ENCODE results near the gene VPS54.
A peak's percentile ranks its signal among the peaks of the same experiment; 100 is the strongest.

VPS54 gene, protein sequence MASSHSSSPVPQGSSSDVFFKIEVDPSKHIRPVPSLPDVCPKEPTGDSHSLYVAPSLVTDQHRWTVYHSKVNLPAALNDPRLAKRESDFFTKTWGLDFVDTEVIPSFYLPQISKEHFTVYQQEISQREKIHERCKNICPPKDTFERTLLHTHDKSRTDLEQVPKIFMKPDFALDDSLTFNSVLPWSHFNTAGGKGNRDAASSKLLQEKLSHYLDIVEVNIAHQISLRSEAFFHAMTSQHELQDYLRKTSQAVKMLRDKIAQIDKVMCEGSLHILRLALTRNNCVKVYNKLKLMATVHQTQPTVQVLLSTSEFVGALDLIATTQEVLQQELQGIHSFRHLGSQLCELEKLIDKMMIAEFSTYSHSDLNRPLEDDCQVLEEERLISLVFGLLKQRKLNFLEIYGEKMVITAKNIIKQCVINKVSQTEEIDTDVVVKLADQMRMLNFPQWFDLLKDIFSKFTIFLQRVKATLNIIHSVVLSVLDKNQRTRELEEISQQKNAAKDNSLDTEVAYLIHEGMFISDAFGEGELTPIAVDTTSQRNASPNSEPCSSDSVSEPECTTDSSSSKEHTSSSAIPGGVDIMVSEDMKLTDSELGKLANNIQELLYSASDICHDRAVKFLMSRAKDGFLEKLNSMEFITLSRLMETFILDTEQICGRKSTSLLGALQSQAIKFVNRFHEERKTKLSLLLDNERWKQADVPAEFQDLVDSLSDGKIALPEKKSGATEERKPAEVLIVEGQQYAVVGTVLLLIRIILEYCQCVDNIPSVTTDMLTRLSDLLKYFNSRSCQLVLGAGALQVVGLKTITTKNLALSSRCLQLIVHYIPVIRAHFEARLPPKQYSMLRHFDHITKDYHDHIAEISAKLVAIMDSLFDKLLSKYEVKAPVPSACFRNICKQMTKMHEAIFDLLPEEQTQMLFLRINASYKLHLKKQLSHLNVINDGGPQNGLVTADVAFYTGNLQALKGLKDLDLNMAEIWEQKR

DNA sequence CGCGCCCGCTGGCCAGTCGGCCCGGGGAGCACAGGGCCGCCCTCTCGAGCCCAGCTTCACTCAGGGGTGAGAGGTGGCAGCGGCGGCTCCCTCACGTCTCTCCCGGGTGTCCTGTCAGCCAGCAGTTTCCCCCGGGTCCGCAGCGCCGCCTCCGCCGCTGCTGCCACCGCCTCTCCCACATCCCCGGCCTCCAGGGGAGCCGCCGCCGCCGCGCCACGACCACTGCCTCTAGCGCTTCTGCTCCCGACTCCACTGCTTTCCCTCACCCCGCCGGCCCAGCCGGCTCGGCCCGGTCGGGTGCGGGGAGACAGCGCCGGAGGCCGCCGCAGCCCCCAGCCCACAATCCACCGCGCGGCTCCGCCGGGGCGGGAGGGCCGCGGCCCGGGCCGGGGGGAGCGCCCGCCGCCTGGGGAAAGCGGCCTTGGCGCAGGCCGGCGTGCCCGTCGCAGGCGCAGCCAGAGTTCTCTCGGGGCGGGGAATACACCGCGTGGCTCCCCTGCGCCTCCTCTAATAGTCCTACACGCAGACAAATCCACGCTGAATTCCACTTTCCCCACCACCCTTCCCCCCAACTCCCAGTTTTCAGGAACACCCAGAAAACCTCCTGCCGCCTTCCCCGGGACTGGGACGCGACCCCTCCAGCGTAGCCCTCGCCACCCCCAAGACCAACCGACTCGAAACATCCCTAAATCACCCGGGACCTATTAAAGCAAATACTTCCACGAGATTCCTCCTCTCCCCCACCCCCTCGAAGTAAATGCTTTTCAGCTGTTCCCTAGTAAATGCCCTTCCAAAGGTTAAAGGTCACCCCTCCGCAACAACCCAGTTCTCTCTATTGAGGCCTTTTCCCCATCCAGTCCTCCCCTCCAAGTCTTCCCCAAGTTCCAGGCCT lies at the start of gene VPS54:
TSS of gene VPS54 (minus strand) at position 346 of the 892 bp plus-strand sequence. CDS start 35,429 bp downstream, outside the sequence.
- peak; percentile 37 for DNase-seq

DNA sequence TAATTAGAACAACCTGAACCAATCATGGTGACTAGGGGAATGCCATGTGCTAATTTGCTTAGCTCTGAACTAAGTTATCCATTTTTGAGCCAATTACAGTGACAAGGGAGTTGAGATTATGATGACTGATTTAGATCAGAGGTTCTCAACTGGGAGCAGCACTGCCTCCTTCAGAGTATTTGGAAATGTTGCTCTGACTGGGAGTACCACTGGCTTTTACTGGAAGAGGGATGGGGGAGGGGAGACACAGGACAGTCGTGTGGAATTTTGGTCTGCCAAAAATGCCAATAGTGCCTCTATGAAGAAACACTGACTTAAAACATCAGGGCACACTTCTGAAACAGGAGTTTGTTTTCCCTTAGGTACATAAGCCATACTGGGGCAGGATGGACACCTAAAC lies 48.1 kb upstream of the VPS54 start:
- DNase-seq, result no peak

DNA sequence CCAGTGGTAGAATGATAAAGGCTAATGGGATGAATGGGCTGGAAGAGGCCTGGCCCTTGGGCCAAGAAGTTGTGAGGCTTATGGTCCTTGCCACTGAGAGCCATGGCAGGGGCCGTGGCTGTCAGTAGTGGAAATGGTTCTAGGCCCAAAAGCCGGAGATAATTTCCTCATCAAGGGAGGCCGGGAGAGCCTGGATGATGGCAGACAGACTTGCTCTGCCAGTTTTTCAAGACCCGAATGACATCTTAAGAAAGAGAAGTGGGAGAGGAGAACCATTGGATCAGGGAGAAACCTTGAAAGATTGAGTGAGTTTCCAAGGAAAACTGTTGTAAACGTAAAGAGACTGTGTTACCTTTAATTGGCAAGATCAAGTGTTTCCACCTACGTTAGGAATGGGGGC lies 46.3 kb upstream of the VPS54 start:
- no peak for DNase-seq

DNA sequence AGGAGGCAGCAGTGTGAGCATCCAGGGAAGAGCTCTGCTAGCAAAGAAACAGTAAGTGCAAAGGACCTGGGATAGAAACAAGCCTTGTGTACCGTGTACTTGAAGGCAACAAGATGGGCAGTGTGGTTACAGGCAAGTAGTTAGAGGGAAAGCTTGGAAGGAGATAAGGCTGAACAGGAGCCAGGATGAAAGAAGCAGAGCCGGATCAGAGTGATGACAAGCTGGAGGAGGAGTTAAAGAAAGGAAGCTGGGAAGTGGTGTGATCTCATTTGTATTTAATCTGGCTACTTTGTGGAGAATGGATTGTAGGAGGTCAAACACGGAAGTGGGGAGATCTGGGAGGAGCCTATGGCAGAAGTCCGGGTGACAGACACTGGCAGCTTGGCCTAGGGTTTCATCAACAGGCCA lies 44.7 kb upstream of the VPS54 start:
- no peak for DNase-seq

DNA sequence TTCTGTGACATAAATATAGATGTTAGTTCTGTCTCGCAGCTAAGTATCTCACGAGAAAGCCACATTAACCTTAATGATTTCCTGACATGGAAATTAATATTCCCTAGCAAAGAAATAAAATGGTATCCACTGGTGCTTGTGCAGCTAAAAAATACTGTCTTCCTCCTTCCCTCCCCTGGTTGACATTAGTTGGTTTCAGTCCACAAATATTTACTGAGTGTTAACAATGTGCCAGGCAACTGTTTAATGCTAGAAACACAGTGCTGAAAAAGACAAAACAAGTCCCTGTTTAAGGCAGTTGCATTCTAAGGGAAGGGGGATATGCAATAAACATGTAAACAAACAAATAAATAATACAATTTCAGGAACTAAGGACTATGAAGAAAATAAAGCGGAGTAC lies 44.2 kb upstream of the VPS54 start:
- no peak for DNase-seq

DNA sequence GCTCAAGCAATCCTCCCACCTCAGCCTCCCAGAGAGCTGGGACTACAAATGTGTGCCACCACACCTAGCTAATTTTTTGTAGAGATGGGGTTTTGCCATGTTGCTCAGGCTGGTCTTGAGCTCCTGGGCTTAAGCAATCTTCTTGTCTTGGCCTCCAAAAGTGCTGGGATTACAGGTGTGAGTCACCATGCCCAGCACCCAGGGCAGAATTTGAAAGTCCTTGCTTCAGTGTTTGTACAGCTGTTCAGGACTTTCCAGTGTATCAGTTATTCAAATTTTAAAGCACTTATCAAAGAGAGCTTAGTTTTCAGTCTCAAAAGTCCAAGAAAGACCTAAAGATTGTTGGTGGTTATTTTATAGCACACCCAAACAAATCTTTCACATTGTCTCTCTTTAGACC lies 43.6 kb upstream of the VPS54 start:
- DNase-seq, result no peak

DNA sequence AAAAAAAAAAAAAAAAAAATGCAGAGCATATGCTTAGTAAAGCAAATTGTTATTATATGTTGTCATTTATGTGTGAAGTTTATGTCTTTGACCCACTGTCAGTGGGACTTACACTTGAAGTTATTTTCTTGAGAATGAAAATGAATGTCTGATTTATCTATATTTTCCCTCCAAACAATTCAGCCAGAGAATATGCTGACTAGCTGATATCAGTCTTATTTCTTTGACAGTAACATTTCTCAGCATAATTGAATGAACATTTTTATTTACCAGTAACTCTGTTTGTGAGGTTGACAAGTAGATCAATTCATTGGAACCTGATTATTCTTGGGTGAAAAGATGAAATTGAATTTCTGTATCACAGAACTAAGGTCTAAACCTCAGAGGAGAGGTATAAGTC lies 40.0 kb upstream of the VPS54 start:
- DNase-seq, result no peak

DNA sequence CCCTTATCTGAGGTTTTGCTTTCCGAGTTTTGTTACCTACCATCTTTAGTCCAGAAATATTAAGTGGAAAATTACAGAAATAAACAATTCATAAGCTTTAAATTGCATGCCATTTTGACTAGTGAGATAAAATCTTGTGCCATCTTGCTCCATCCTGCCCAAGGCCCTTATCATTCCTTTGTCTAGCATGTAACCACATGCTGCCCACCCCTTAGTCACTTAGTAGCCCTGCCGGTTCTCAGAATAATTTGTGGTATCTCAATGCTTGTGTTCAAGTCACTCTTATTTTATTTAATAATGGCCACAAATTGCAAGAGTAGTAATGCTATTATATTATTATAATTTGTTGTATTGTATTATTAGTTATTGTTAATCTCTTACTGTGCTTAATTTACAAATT lies 36.8 kb upstream of the VPS54 start:
- no peak for DNase-seq

DNA sequence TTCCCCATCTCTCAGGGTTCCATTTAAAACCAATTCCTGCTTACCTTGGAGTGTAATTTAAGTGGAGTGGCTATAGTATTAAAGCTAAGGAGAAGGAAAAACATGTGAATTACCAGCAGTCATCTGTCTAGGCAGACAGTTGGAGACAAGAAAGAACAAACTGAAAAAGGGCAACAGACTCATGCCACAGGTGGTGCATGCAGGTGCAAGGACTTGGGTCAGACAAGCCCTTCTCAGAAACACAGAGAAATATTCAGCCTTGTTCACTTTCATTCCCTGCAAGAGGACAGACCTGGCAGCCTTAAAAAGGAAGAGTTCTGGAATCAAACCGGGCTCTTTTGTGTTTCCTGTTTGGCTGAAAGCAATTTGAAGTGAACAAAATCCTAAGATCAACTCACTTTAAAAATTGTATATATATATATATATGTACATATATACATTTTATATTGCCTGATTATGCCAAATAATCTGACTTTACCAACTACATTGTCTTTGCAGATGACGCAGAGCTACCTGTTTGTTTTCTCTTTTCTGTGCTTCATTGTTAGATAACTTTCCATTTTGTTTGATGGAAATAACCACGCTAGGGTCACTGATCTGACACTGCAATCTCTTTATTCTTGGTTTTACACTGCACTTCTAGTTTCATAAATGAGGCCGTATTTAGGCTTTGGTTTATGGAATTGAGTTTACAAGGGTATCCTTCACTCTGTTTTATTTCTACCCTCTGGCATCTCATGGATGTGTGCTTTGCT lies 35.1 kb upstream of the VPS54 start:
- no peak for DNase-seq

DNA sequence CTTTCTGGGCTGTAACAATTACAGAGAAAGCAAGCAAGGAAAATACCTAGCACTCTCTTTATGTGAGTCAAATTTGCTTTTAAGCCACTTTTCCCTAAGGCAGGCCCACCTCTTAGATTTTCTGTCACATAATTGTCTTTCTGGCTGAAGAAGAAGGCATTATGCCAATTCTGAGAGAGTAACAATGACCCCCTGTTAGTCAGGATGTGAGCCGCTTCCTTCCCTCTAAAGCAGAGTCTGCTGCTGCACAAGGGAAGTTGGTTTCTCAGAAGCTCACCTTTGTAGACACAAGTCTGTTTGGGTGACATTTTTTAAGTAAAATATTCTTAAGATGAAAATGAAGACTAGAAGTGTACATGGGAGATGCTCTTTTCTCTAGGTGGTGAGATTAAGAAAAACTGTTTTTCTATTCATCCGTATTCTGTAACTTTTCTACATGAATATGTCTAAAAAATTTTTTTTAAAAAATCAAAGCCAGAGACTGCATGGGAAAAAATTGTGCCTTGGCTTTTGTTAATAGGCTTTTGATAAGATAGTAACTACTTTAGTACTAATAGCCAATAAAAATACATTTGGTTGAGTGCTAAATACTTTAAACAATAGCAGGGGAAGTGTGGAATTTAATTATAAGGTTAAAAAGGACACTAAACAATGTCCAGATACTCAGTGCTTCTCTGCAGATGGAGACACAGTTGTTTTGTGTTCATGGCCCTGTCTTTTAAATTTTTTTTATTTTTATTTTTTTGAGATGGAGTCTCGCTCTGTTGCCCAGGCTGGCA lies 33.4 kb upstream of the VPS54 start:
- DNase-seq, result no peak

DNA sequence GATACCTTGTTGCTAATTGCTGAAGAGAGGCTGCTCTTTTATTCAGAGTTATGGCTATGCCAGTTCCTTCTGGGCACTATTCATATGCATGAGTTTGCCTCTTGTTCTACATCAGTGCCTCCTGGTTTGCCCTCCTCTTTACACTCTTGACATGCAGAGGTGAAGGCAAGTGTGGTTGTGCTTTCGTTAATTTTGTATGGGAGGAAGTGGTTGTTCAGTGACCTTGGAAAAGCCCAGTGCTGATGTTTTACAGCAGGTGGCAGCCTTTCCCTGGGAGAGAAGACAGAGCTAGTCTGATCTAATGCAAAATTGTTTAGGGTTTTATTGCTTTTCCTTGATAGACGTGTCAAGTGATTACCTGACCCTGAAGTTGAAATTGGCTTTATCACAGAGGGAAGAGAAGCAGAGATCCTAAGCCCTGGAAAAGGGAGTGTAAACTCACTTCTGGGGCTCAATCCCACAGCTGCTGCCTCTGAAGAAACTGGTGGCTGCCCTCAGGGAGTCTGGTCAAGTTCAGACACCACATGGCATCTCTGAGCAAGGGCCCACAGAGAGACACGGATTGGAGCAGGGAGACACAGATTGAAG lies 30.5 kb upstream of the VPS54 start:
- DNase-seq, result peak; percentile 61

DNA sequence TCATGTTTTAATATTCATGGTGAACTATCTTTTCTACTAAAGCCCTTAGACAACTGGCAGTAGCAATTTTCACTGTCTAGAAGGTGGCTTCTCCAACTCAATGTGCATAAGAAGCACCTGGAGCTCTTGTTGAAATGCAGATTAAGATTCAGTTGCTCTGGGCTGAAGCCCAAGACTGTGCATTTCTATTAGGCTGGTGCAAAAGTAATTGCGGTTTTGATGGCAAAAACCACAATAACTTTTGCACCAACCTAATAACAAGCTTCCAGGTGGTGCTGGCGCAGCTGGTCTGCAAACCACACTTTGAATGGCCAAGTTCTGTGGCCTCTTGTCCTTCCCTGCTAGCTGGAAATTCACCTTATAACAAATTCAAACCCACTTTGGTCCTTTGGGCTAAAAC lies 26.7 kb upstream of the VPS54 start:
- no peak for DNase-seq

DNA sequence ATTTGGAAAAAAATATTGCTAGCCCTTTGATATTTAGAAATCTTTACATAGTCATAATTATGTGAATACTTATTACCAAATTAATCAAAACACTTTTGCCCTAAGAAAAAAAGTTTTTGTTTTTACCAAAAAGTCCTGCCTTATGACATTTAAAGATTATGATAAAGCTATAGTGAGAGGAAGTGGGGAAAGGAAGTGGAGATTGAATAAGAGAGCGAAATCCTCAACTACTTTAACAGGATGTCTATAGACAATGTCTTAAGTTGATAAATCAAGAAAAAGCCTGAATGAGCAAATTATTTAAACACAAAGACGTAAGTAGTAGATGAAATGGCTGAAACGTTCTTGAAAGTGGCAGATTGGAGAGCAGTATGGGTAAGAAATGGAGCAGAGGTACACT lies 20.9 kb upstream of the VPS54 start:
- no peak for DNase-seq

DNA sequence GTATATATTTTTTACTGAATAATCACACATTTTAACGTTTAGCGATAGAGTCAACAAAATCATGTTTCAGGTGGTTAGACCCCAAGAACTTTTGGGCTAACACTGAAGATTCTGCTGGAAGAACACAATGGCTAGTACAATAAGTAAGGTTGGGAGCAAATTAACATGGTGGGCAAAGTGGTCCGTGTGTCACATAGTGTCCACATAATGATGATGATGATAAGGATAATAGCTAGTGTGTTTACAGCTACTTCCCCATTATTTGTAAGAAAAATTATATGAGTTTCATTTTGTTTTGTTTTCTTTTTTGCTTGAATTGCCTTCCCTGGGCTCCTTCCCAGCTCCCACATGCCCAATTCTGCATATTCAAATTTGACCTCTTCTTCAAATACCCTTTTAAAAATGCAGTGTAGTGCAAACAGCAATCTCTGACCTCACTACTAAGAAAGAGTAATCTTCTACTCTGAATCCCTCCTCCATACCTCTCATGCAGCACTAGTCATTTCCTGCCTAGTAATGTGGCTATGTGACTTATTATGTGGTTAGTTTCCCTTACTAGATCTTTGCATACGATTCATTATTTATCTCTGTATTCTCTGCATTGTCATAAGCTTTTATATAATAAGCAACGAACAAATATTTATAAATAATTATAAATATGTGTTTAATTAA lies 16.9 kb upstream of the VPS54 start:
- no peak for DNase-seq

DNA sequence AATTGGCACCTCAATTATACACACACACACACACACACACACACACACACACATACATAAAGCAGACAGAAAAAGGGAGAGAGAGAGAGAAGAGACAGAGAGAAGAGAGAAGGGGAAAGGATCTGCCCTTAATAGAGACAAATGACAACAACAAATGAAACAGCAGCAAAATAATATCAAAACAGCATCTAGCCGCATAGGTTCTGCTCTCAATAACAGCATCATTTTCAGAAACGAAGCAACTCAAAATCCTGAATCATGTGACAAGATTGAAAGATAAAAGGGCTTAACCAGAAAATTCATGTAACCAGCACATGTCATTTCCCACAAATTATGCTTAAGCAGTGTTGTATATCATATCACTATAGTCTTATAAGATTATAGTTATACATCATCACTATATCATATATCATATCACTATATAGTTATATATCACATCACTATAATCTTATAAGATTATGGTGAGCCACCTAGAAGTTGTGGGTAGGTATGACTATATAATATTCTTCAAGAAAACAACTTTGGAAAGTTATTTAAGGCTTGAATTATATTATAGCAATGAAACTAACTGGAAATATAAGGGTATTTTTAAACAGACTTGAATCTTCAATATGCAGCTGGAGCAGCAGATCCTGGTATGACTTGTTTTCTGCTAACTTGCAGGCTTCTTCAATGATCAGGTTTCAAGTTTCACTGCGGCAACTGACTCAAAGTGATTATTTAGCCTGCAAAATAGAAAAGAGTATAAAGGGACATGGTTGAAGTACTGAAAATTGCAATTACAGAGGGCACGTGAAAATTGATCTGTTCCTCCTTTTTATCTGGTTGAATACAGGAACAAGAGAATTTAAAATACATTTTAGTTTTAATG lies 16.1 kb upstream of the VPS54 start:
- no peak for DNase-seq

DNA sequence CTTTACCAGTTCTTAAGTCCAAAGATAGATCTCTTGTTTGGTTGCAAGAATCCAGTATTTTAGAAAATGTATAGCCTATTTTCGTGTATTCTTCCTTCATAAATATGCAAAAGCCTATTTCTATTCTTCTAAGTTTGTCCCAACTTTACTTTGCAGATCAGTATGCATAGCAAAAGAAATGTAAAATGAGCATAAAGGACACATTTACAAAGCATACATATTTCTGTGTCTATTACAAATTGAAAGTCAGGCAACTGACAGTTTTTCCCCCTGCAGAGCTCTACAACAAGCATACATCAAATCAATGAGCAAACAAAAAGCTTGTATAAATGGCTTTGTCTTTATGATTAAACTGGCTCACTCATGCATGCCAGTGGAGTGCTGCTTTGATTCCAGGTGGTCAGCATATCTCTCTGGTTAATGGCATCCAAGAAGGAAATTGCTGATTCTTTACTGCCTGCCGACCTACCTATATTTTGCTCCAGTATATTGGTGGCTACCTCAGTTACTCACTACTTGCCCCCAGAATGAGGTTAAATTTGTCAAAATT lies 10.0 kb upstream of the VPS54 start:
- no peak for DNase-seq

DNA sequence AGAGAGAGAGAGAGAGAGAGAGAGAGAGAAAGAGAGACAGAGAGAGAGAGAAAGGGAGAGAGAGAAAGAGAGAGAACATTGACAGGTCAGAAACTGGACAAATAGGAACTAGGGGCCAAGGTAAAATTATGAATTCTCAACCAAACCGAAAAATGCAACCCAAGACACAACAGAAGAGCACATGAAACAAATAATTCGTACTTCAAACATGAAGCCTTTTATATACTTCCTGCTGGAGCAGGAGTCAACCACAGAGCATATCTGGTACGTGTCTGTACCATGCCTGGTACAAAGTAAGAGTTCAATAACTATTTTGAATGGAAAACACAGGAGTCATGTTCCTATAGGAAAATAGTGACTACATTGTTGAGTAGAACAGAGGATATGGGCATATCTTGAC lies 6.5 kb upstream of the VPS54 start:
- DNase-seq, result no peak

DNA sequence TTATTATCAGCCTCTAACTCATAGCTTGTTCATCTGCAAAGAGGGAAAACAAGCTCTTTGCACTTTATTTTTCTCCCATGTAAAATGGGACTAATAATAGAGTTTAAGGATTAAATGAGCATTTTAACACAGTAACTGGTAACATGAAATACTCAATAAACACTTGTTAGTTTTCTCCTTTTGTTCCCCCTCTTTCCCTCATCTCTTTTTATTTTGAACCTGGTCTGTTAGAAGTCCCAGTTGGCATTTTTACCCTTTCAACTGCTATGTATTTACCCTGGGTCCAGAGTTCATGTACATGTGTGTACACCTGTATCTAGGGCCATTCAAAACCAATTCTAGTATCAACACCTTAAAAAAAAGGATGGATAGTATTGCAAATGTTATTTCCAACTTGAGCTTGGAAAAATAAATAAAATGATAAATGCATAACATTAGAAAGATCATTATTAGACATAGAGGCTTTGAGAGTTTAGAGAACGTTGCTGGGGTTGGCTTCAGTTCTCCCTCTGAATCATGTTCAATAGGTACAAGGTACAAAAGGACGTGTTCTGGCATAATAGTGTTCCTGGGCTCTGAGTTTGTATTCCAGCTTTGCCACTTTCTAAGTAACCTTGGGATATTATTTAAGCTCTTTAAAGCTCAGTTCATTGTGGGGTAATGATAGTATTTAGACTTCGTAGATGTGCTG lies 5.2 kb upstream of the VPS54 start:
- DNase-seq, result no peak
